NCI-H2227 treated with DMSO at 0.1 percent for 48 hours (cell line): ENCODE results near the gene TMEM178B.

ENCODE experiments used
- DNase-seq: peaks from one replicate; lab custom pipeline; 2025; lab: John Stamatoyannopoulos, UW

The TMEM178B gene

GRCh38 chr7:141431140-141431479 lies 357.2 kb downstream of the TMEM178B start:
- DNase-seq = no peak

GRCh38 chr7:141431711-141432110 lies 357.8 kb downstream of the TMEM178B start:
- DNase-seq = no peak

- DNase-seq = no peak
These were observed 359.8 kb downstream of the TMEM178B start for GRCh38 chr7:141433698-141434097.

- DNase-seq = no peak
These were observed 362.3 kb downstream of the TMEM178B start for GRCh38 chr7:141436139-141436538.

GRCh38 chr7:141436575-141437075 lies 362.8 kb downstream of the TMEM178B start:
- DNase-seq = no peak

- DNase-seq = no peak
These were observed 365.3 kb downstream of the TMEM178B start for GRCh38 chr7:141439164-141439563.

- no peak for DNase-seq
These were observed 365.9 kb downstream of the TMEM178B start for GRCh38 chr7:141439776-141440175.

GRCh38 chr7:141441837-141442627 lies 368.2 kb downstream of the TMEM178B start:
- no peak for DNase-seq

GRCh38 chr7:141442781-141443180 lies 368.9 kb downstream of the TMEM178B start:
- no peak for DNase-seq

- DNase-seq = no peak
These were observed 371.1 kb downstream of the TMEM178B start for GRCh38 chr7:141444961-141445360.

- DNase-seq = no peak
These were observed 377.4 kb downstream of the TMEM178B start for GRCh38 chr7:141451232-141451631.

GRCh38 chr7:141452911-141453310 lies 379.0 kb downstream of the TMEM178B start:
- DNase-seq = no peak

- DNase-seq = no peak
These were observed 380.5 kb downstream of the TMEM178B start for GRCh38 chr7:141454338-141454737.

- DNase-seq = no peak
These were observed 381.9 kb downstream of the TMEM178B start for GRCh38 chr7:141455723-141456122.

- no peak for DNase-seq
These were observed 382.4 kb downstream of the TMEM178B start for GRCh38 chr7:141456298-141456697.

GRCh38 chr7:141456711-141457110 lies 382.8 kb downstream of the TMEM178B start:
- no peak for DNase-seq

GRCh38 chr7:141460781-141461715 lies 387.2 kb downstream of the TMEM178B start:
- peak; percentile 87 for DNase-seq

- no peak for DNase-seq
These were observed 388.1 kb downstream of the TMEM178B start for GRCh38 chr7:141461924-141462323.

GRCh38 chr7:141462958-141463357 lies 389.1 kb downstream of the TMEM178B start:
- DNase-seq = no peak

- DNase-seq = no peak
These were observed 390.1 kb downstream of the TMEM178B start for GRCh38 chr7:141463986-141464385.

- DNase-seq = no peak
These were observed 390.7 kb downstream of the TMEM178B start for GRCh38 chr7:141464551-141464950.

- peak; percentile 73 for DNase-seq
These were observed 392.5 kb downstream of the TMEM178B start for GRCh38 chr7:141466151-141466904.
